Measurements from ENCODE around the gene MRPL49. TPM values are rescaled to one million over a fixed set of nuclear protein-coding genes. Genes with fewer than 3 reads are reported as not detected.
A peak's percentile ranks its signal among the peaks of the same experiment; 100 is the strongest.

MRPL49 gene
- total RNA-seq = 28.5 TPM
- long read RNA-seq, transcript MRPL49-201 (4 exons, 2,019 nt) = major isoform, 73 of 94 reads
- long read RNA-seq, partial matches to known transcripts = 15 of 94 reads
- long read RNA-seq, other reads (novel, unspliced or antisense) = 2 of 94 reads

DNA sequence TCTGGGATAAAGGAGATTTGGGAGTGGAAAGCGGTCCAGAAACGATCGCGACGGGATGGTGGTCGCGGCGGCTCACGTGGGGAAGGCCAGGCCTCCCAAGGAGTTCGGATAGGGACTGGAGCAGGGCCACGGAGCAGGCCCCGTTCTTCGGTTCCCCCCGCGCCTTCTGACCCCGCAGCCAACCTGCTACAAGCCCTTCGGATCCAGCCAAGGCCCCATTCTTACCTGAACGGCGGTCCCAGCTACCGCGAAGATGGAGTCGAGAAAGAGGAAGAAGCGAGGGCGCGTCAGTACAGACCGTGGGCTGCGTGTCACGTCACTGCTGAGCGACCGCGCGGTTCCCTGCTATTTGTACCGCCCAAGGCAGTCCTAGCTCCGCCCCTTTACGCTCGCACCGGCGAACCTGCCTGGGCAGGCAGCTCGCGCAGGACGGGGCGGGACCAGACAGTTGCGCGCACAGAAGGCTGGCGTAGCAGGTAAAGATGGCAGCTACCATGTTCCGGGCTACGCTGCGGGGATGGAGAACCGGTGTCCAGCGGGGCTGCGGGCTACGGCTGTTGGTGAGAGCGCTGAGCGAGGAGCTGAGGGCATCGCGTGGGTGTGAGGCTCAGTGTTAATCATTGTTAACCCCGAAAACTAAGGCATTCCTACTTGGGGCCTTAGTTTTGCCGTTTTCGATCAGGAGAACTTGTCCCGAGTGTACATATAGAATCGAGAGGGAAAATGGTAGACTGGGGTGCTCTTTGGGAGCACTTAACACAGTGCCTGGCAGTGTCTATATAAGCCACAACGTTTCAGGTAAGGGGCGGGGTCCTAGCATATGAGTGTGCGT, at the start of gene MRPL49, which contains the start of gene FAU:
MRPL49 (plus strand) TSS at position 457 of the 832 bp plus-strand sequence; CDS start at position 483, 26 bp downstream.
FAU (minus strand) TSS at position 270 of the 832 bp plus-strand sequence. CDS start 321 bp downstream, outside the sequence.
- peak; percentile 100 for DNase-seq (ENCODE audit: low spot score)
- intact Hi-C loops (cut with DNase I) = no loop called here

- intact Hi-C loops (cut with DNase I) = loop anchor here (10.0 kb wide), 1 partner anchor 228 kb away; the partner anchor contains the start of gene CDC42BPG
- DNase-seq (ENCODE audit: low spot score) = no peak
Observed at GRCh38 chr11:65072631-65072966, 49.5 kb upstream of the MRPL49 start.

GRCh38 chr11:65077451-65077850, 44.7 kb upstream of the MRPL49 start:
- intact Hi-C loops (cut with DNase I) = loop anchor here (10.0 kb wide), 1 partner anchor 233 kb away; the partner anchor contains the start of gene CDC42BPG
- no peak for DNase-seq (ENCODE audit: low spot score)

DNA sequence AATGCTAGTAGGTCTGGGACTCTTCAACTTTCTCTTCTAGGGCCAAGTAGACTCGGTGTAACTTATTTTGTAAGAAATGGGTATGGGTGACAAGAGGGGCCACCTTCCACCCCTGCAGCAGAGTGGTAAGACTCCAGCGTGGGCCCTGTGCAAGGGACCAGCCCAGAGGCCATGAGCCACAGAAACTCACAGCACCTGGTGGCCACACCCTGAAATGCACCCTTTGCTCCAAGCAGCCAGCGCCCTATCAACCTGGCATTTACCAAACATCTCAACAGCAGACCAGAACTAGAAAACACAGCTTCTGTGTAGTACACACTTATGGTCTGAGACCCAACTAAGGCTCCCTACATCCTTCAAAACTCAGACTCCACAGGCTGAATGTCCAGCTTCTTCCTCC, 44.0 kb upstream of the MRPL49 start:
- DNase-seq (ENCODE audit: low spot score) = no peak
- intact Hi-C loops (cut with DNase I) = loop anchor here (10.0 kb wide), 1 partner anchor 233 kb away; the partner anchor contains the start of gene CDC42BPG

GRCh38 chr11:65078786-65079342, 43.3 kb upstream of the MRPL49 start:
- intact Hi-C loops (cut with DNase I) = loop anchor here (10.0 kb wide), 1 partner anchor 234 kb away; the partner anchor contains the start of gene CDC42BPG
- no peak for DNase-seq (ENCODE audit: low spot score)

GRCh38 chr11:65083134-65083833, 38.8 kb upstream of the MRPL49 start:
- no peak for DNase-seq (ENCODE audit: low spot score)
- intact Hi-C loops (cut with DNase I) = loop anchor here (5.0 kb wide), 1 partner anchor 56 kb away; the partner anchor contains the start of gene SNX15

DNA sequence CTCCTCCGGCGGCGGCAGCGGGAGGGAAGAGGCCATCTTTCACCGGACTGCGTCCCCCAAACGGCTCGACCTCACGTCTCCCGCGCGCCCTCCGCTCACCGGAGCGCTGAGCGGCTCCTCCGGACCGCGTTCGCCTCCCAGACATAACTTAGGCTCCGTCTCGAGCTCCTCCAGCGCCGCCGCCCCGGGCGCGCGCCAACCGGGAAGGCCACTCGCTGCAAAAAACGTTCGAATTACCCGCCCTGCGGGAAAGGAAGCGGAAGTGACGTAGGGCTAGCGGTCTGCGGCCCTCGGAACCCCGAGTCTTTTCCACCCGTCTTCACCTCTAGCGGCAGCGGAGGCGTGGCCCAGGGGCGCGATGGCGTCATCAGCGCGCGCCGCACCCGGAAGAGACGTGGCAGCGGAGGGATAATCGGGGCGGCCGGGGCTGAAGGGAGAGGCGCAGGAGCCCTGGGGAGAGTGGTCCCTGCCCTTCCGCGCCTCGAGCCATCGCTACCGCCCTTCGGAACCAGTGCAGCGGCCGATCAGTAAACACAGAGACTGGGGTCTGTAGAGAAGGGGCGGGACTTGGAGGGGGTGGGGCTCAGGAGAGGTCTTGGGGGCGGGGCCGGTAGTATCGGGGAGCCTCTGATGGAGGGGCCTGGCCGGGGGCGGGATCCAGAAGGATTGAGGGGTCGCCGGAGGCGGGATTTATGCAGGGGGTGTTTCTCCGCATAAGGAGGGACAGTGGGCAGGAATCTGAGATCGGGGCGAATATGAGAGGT, 38.1 kb upstream of the MRPL49 start, which contains the start of the genes CDCA5 and ZFPL1:
CDCA5 (minus strand) TSS at position 207 of the 764 bp plus-strand sequence; CDS start at position 145, 62 bp downstream.
ZFPL1 (plus strand) TSS at position 389 of the 764 bp plus-strand sequence. CDS start 477 bp downstream, outside the sequence.
- intact Hi-C loops (cut with DNase I) = loop anchor here (1.0 to 5.0 kb wide), 3 partner anchors 12 to 57 kb away; partner anchors contain the start of genes SNX15, VPS51 and ZNHIT2
- DNase-seq (ENCODE audit: low spot score) = peak; percentile 98

DNA sequence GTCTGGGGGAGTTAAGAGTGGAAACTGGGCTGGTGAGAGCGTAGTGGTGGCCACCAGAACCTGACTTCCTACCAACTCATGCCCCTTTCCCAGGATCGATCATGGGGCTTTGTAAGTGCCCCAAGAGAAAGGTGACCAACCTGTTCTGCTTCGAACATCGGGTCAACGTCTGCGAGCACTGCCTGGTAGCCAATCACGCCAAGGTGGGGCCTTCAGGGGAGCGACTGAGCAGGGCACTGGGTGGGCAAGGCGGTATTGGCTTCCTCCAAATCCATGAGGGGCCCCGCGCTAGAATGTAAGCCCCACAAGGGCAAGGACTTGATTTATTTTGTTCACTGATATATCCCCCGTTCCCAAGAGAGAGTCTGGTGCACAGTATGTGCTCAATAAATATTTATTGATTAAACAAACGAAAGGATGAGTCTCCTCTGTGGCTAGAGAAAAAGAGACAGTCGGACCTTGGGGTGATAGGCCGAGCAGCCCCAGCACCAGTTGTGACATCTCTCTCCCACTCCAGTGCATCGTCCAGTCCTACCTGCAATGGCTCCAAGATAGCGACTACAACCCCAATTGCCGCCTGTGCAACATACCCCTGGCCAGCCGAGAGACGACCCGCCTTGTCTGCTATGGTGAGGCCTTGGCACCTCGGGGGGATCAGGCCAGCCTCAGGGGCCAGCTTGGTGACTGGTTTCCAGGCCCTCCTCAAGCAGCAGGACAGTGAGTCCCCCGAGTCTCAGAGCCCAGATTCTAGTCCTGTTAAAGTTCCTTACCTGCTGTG, 37.3 kb upstream of the MRPL49 start:
- DNase-seq (ENCODE audit: low spot score) = no peak
- intact Hi-C loops (cut with DNase I) = loop anchor here (1.0 to 5.0 kb wide), 3 partner anchors 12 to 57 kb away; partner anchors contain the start of genes SNX15, VPS51 and ZNHIT2

DNA sequence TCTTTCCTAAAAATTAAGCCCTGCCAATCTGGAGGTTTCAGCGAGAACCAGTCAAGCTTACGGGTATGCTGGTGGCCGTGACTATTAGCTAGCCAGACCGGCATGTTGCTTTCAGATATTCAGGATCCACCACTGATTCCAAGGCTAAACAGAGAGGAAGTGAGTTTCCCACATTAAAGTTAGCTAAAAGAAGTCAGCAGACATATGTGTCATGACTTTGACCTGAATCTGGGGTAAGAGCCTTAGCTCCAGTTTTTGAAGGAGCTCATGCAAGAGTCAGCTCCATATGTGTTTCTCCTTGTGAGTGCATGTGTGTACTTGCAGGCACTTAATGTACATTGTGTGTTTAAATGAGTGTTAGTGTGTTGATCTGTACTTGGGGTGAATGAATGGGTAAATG, 36.7 kb upstream of the MRPL49 start:
- intact Hi-C loops (cut with DNase I) = loop anchor here (2.0 kb wide), 1 partner anchor 31 kb away; the partner anchor contains the start of gene ZNHIT2

GRCh38 chr11:65086809-65087208, 35.3 kb upstream of the MRPL49 start:
- intact Hi-C loops (cut with DNase I) = no loop called here

More for the DNA sequence above, 36.7 kb upstream of the MRPL49 start:
- no peak for DNase-seq (ENCODE audit: low spot score)

GRCh38 chr11:65087216-65087615, 34.9 kb upstream of the MRPL49 start:
- DNase-seq (ENCODE audit: low spot score) = no peak
- intact Hi-C loops (cut with DNase I) = no loop called here

More at GRCh38 chr11:65086809-65087208, 35.3 kb upstream of the MRPL49 start:
- no peak for DNase-seq (ENCODE audit: low spot score)

DNA sequence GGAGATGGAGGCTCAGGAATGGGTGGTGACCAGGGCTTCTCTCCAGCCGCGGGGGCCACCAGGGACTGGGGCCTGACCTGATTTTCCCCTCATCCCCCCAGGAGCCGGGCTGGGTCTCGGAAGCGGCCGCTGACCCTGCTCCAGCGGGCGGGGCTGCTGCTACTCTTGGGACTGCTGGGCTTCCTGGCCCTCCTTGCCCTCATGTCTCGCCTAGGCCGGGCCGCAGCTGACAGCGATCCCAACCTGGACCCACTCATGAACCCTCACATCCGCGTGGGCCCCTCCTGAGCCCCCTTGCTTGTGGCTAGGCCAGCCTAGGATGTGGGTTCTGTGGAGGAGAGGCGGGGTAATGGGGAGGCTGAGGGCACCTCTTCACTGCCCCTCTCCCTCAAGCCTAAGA, 34.3 kb upstream of the MRPL49 start:
- DNase-seq (ENCODE audit: low spot score) = no peak
- intact Hi-C loops (cut with DNase I) = no loop called here

DNA sequence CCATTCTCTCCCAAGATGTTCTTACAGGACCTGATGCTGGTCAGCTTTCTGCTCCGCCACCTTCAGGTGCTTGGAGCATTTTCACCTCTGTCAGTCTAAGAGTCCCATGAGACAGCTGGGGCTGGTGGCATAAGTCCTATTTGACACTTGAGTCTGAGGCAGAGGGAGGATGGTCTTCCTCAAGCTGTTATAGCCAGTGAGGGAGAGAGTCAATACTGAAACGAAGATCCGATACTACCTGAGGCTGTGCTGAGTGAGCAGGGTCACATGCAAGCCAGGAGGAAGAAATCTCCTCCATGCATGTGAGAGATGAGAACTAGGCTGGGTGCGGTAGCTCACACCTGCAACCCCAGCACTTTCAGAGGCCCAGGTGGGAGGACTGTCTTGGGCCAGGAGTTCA, 32.5 kb upstream of the MRPL49 start:
- DNase-seq (ENCODE audit: low spot score) = no peak
- intact Hi-C loops (cut with DNase I) = no loop called here

DNA sequence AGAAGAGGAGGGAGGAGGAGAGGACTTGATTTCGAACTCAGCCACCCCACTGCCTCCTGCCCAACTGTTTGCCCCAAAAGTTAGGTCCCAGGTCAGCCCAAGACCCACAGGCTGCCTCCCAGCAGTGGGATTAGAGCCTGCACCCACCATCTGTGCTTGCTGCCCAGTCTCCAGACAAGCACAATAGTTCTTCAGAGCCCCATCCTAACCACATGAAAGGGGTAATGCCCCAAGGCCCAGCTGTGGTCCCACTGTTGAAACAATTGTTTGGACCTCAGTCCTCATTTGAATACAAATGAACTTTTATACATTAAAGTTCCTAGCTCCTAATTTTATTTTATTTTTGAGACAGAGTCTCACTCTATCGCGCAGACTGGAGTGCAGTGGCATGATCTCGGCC, 31.5 kb upstream of the MRPL49 start:
- intact Hi-C loops (cut with DNase I) = no loop called here
- DNase-seq (ENCODE audit: low spot score) = no peak

DNA sequence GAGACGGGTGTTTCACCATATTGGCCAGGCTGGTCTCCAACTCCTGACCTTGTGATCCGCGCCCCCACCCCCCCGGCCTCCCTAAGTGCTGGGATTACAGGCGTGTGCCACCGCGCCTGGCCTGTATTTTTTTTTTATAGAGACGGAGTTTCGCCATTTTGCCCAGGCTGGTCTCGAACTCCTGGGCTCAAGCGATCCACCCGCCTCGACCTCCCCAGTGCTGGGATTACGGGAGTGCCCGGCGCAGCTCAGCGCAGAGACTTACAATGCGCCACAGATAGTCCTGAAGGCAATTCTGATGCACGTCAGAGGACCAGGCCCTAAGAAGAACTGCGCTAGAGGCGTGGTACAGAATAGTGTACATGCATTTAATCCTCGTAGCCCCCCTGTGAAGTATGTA, 26.7 kb upstream of the MRPL49 start:
- no peak for DNase-seq (ENCODE audit: low spot score)
- intact Hi-C loops (cut with DNase I) = no loop called here

- intact Hi-C loops (cut with DNase I) = loop anchor here (1.0 kb wide), 1 partner anchor 12 kb away; the partner anchor contains the start of genes CDCA5 and ZFPL1
- DNase-seq (ENCODE audit: low spot score) = peak; percentile 93
Observed at GRCh38 chr11:65095974-65096806, 25.9 kb upstream of the MRPL49 start, which contains the start of gene VPS51. Gene VPS51, plus strand, starts transcription at chr11:65096214. Its CDS starts 37 bp downstream, at chr11:65096251.

- DNase-seq (ENCODE audit: low spot score) = no peak
- intact Hi-C loops (cut with DNase I) = loop anchor here (1.0 kb wide), 1 partner anchor 13 kb away; the partner anchor contains the start of genes CDCA5 and ZFPL1
Observed at GRCh38 chr11:65096926-65097325, 25.2 kb upstream of the MRPL49 start.

All from cardiac septum (tissue), 1 donor.